DMS79 treated with DMSO at 0.1 percent for 48 hours (cell line): ENCODE measurements around the gene TPM2.

Experiments
- DNase-seq: peaks from one replicate; lab custom pipeline; 2025; lab: John Stamatoyannopoulos, UW

TPM2 gene

DNA sequence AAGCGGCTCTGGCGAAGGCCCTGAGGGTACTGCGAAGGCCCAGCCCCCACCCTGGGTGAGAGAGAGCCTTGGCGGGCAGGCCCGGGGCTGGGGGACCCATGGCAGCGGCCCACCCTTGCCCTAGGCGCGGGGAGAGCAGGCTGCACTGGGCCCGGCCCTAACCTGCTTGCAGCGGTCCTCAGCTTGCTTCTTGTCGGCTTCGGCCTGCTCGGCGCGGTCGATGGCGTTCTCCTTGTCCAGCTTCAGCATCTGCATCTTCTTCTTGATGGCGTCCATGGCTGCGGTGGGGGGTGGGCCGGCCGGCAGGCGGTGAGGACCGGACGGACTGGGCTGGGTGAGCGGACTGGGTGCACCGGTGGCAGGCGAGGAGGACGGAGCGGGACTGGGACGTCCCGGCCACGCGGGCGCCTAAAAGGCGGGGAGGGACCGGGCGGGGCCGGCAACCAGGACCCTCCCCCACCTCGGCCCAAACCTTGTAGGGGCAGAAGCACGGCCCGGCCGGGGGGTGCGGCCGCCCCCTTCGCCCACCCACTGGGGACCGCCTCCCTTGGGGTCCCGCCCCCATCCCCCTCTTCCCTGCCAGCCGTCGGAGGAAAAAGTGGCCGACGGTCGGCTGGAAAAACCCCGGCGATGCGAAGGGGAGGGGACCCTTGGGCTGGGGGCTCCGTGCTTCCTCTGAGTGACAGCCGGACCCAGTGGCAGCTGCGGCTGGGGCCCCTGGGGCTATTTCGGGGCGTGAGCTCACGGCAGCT is at the start of gene TPM2:
TSS of gene TPM2 (minus strand) at position 384 of the 752 bp plus-strand sequence. CDS start at position 276, 108 bp downstream.
- no peak for DNase-seq

DNA sequence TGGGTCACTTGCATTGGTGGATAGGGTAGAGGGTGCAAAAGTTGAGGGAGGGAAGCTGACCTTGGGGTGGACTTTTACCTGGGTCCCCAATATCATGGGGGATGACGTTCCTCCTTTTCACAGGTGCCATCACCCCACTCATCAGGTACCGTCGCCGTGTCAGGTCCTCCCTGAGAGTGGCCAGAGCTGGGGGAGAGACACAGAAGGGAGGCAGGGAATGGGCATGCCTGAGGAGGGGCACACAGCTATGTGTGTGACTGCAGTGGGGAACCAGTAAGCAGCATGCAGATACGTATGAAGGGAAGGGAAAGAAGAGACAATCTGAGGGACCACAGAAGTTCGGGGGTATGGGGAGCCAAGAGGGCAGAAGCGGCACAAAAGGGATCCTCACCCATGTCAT is 49.2 kb upstream of the TPM2 start:
- no peak for DNase-seq

DNA sequence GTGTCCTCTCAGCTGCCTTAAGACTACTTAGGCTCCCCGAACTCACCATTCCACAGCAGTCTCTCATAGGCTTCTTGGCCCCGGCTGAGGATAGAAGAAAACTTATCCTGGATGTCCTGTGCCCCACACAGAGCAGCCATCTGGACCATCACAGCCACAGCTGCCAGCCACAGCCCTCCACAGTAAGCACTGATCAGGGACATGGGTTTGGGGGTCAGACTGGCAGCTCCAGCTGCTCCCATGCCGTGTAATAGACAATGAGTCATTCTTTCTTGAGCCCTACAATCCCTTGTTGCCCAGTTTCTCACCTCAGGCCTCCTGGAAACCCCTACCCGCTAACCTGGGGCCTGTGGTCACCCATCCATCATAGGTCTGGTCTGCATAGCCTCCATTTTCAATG is 48.5 kb upstream of the TPM2 start:
- DNase-seq: no peak

DNA sequence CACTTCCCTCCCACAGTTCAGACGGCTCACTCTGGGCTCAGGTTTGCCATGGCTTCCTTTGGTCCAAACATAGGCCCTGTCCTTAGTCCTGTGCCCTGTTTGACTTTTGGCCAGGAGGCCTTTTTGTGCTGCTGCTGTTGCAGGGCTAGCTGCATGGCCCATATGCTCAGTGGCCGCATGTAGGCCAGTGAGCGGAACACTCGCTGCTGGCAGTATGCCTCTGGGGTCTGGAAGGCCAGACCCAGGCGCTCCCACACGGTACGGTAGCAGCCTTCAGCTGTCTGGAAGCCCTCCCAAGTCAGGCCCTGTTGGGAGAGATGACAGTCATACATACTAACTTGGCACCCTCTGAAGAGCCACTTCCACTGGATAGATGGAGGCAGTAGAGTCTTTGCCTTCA is 47.4 kb upstream of the TPM2 start:
- no peak for DNase-seq

DNA sequence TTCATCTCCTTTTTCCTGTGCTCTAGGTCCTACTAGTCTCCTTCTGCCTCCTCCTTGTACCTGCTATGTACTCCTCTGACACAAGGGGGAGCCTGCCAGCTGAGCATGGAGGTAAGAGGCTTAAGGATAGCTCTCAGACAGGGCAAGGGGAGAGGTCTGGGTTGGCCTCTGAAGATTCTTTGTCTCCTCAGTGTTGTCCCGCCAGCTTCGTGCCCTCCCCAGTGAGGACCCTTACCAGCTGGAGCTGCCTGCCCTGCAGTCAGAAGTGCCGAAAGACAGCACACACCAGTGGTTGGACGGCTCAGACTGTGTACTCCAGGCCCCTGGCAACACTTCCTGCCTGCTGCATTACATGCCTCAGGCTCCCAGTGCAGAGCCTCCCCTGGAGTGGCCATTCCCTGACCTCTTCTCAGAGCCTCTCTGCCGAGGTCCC is 46.5 kb upstream of the TPM2 start:
- peak; percentile 38 for DNase-seq

DNA sequence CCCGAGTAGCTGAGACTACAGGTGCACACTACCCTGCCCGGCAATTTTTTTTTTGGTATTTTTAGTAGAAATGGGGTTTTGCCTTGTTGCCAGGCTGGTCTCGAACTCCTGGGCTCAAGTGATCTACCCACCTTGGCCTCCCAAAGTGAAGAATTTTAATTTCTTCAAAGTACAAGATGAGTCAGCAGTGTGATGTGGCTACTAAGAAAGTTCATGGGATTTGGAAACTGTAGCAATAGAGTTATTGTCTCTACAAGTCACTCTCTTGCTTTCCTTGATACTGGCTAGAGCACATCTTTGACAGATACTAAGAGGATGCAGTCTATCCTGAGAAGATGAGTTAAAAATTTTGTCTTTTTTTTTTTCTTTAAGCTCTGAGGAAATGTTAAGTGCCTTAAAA is 44.4 kb upstream of the TPM2 start:
- no peak for DNase-seq

DNA sequence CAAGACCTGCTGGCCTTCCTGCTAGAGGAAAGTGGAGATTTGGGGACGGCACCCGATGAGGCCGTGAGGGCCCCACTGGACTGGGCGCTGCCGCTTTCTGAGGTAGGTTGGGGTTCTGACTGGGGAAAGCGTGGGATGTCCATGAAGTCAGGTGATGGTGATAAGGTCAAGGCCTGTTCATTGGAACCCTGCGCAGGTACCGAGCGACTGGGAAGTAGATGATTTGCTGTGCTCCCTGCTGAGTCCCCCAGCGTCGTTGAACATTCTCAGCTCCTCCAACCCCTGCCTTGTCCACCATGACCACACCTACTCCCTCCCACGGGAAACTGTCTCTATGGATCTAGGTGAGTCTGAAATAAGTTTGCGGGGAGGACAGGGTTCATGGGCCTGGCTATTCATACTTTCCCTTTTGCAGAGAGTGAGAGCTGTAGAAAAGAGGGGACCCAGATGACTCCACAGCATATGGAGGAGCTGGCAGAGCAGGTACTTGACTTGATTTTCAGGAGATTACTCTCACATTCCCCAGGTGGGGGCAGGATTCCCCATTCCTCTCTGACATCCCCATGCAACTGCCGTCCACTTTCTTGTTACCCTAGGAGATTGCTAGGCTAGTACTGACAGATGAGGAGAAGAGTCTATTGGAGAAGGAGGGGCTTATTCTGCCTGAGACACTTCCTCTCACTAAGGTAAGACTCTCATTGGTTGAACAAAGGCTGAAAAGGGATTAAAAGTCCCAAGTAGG is 43.2 kb upstream of the TPM2 start:
- peak; percentile 33 for DNase-seq

DNA sequence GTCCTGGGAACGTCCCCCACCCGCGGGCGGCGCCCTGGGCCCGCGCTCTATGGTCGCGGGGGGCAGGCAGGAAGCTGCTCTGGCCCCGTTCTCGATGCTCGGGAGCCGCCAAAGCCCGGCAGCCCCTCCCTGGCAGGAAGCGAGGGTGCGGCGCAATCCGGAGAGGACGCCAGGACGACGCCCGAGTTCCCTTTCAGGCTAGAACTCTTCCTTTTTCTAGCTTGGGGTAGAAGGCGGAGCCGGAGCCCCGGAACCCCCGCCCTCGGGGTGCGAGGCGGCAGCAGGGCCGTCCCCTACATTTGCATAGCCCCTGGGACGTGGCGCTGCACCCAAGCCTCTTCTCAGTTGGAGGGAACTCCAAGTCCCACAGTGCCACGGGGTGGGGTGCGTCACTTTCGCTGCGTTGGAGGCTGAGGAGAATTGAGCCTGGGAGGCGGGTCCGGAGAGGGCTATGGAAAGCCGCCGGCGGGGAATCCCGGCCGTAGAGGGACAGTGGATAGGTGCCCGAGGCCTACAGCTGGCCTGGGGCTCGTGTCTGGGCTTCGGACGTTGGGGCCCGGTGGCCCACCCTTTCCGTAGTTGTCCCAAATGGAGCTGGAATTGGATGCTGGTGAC is 42.6 kb upstream of the TPM2 start, which contains the start of the genes CREB3 and TLN1:
TSS of gene CREB3 (plus strand) at position 482 of the 615 bp plus-strand sequence. CDS start at position 589, 107 bp downstream.
TSS of gene TLN1 (minus strand) at position 11 of the 615 bp plus-strand sequence. CDS start 6,501 bp downstream, outside the sequence.
- DNase-seq: peak; percentile 95

DNA sequence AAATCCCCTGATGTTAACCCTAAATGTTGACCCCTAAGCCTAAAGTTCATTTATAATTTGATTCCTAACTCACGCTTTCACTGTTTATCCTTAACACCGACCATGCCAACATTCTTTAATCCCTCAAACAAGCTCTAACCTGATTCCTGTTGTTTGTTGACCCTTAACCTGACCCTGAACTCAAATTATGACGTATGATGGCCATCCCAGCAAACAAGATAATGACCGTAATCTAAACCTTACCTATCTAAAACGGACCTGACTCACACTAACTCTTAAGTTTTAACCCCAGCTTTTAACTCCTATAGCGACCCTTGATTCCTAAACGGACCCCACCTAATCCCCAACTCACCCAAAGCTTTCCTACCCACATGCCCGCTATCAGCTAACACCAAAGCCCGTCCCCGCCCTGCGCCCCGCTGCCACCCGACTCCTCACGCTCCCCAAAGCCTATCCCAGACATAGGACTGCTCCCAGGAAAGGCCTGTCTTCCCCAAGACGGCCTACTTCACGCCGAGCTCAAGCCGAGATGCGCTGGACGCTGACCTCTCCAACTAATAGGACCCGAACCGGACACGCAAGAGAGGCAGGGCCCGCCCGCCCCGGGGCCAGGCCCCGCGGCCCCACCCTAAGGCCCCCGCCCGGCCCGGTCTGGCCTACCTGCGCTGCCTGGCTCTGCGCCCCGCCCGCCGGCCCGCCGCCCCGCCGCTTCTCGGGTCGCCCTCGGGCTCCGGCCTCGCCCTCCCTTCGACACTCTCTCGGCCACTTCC is 41.9 kb upstream of the TPM2 start:
- no peak for DNase-seq

DNA sequence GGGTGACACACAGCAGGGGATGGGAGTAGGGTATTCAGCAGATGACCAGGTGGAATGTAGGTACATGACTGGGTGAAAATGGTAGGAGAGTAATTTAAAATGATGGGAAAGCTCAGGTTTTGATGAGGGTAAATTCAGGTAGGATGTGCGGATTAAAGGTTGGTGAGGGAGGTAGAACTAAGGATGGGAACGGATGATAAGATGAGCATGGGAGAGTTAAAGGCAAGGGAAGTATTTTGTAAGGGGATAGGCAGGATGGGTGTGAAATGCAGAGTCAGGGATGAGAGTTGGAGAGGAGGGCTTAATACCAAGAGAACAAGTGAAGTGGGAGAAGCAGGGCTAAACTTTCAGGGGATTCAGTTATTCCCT is 40.7 kb upstream of the TPM2 start:
- DNase-seq: no peak

DNA sequence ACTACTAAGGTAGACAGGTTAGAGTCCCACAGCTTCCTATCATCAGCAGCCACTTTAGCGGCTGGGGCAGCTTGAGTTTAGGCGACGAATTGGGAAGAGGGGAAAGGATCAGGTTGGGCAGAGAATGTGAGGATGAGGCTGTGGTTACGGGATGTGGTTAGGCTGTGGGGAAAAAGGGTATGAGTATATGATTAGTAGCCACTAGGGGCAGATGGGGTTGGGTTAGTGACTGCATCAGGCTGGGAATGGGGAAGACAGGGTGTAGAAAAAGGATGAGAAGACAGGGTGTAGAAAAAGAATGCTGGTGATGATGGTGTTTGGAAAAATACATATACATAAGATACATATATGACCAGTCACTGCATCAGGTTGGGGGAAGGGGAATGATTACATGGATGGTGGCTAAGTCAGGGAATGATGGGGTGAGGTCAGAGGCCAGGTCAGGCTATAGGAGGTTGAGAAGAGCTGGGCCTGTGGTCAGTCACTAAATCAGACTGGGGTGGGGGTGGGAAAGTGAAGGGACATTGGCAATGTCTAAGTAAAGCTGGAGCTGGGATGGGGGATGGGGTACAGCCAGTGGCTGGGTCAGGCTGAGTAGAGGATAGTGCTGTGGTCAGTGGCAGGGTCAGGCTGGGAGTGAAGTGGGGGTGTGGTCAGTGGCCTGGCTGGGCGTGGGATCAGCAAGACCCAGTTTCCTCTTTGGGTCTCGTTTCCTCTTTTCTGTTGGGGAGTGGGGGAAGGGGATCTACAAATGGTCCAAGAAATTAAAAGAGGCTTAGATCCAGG is 40.2 kb upstream of the TPM2 start:
- no peak for DNase-seq

DNA sequence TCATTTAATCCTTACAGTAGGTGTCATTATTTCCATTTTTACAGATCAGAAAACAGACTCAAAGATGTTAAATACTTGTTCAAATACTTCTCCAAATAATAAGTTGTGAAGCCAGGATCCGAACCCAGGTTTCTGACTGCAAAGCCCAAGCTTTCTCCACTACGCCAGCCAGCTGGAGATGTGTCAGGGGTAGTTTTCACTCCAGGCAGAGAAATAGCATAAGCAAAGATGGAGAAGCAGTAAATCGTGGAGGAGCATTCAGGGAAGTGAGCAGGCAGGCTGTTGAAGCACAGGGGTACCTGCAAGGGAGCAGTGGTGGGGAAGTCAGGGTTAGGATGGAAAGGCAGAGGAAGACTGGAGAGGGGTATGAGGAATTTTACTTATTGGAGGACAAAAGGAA is 39.4 kb upstream of the TPM2 start:
- DNase-seq: no peak

DNA sequence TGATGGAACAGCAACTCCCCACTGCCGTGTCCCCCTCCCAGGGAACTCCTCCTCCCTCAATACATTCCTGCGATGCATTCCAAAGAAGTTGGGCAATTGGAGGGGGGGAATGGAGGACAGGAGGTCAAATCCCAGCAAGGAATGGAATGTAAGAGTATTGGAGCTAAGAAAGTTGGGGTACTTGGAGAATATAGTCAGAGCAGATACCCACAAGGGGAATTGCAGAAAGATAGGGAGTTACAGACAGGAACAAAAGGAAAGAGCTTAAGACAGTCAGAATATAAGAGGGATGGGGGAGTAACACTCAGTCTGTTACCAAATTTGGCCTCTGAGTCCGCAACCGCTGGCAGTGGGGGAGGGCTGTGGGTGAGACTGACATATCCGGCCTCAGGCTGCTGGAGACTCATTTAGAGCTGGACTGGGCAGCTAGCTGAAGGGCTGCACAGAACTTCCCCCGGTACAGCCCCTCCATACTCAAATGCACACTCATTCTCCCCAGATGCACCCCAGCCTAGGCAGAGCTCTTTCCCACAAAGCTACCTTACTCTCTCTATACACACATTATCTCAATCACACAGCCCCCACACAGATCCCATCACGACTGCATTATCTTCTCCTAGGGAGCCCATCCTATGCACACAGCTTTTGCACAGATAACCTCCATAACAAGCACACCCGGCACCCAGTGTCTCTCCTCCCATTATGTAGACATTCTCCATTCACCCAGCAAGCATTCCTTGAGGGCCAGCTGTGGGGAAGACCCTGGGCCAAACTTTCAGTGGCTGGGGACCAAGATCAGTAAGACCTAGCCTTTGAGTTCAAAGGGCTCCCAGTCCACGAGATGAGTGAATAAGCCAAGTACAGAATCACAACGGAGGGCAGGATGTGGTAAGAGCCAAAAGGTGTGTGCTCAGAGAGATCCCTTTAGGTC is 38.6 kb upstream of the TPM2 start:
- DNase-seq: no peak

DNA sequence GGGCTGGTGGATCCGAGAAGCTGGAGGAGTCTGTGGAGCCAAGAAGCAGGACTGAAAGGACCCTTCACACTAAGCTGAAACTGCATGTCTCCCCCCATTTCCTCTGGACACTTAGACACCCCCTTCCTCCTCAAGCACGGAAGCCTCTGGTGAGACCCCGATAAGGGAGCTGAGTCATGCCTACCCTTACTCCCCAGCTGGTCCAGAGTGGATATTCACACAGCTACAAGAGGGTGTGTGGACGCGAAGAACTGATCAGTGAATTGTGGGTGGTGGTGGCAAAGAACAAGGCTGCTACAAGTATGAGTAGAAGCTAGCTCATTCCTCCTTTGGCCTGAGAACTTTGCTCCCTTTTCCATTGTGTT is 37.9 kb upstream of the TPM2 start:
- DNase-seq: no peak

DNA sequence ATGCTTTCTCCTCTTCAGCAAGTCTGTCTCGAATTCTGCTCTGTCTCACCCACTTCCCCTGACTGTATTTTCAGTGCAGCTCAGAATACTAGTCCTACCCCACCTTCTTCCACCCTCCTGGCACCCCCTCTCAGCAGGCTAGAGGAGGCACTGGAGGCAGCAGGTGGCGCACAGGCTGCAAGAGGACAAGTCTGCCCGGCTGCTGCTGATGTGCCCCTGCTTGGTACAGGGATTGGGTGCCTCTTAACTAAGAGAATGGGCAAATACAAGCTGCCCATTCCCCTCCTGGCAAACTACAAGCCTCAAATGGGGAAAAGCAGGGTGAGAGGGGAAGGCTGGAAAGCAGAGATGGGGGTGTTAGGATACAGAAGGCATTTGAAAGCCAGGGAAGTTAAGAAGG is 37.2 kb upstream of the TPM2 start:
- no peak for DNase-seq

DNA sequence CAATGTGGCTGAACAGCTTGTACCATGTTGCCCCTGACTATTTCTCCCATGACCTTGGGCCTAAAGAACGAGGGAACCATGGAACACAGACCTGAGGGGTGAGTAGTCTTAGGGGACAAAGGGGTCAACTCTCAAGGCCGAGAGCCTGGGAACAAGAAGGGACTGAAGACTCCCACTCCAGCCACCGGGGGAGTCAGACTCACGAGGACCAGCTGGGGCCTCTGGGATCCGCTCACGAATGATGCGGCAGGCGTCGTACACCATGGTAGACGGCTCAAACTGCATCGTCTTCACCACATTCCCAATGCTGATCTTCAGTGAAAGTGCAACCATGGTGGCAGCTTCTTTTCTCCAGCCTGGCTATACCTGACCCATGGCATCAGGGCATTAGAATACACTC is 35.6 kb upstream of the TPM2 start:
- DNase-seq: no peak

DNA sequence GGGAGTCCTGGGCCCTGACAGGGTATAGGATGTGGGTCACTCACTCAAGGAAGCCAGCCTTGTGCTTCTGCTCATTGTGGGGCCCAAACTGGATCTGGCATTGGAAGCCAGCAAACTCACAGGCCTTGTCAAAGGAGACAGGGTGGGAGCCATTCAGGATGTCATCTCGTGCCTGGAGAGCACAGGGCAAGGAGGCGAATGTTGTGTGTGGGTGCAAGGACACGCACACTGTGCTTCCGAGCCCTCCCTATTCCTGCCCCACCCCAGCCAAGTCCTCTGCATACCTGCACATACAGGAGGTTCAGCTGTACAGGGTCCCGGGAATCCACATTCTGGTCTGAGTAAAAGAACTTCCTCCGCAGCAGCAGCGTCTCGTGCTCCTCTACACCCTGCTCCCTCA is 34.2 kb upstream of the TPM2 start:
- no peak for DNase-seq

DNA sequence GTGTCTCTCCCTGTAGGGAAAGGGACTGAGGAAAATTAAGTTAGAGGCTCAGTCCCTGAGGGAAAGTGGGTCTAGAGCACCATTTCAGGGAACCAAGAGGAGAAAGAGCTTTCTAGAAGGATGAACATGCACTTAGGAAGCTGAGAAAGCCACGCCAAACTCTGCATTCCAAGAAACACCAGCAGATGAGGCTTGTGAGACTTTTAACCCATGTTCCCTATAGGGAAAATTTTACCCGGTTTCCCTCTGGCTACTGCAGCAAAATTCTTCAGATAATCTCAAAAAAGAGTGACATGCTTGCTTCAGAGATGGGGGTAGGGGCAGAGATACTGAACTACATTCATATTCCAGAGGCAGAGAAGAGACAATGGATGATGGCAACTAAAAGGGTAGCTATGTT is 33.7 kb upstream of the TPM2 start:
- DNase-seq: no peak

DNA sequence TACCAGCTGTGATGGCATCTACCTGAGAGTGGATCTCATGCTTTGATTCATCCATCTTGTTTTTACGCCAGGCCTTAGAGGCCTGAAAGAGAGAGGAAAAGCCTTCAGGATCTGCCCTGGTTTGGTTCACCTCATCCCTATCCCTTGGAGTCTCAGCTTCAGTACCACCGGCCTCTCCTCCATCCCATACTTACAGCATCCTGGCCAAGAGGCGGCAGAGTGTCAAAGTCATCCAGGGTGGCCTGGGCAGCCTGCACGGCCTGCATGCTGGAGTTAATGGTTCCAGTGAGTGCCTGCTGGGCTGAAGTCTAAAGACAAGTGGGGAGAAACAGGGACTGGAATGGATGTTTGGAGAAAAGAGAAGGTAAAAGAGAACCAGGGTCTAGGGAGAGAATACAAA is 29.8 kb upstream of the TPM2 start:
- DNase-seq: no peak
